Measurements from ENCODE around the gene MACROD1. TPM values are rescaled to one million over a fixed set of nuclear protein-coding genes. Genes with fewer than 3 reads are reported as not detected.
A peak's percentile ranks its signal among the peaks of the same experiment; 100 is the strongest.

MACROD1 gene
- total and polyA plus RNA-seq, 2 donors: 9.7 to 16.6 TPM

GRCh38 chr11:64206457-64207255 is 40.7 kb upstream of the MACROD1 start, which contains the start of gene FERMT3:
TSS of gene FERMT3 (plus strand) at chr11:64206721. CDS start at chr11:64207365, 644 bp downstream.
- H3K4me3 ChIP-seq (ENCODE audit: low read length in 2 of 2): peak within 1 kb of the TSS; percentile 70 to 98
- H3K27me3 ChIP-seq (ENCODE audit: control insufficient read depth in 2 of 2, insufficient read depth in 1 of 2, low read length in 1 of 2): no peaks in the 10 kb centered on the region
- H3K9me3 ChIP-seq (ENCODE audit: control insufficient read depth in 2 of 2, insufficient read depth in 1 of 2, low read length in 1 of 2): peaks cover 0 to 6% of the 10 kb centered on the region in 2 donors
- peaks cover 12 to 52% of the 10 kb centered on the region in 2 donors for H3K4me1 ChIP-seq (ENCODE audit: control insufficient read depth in 2 of 2, insufficient read depth in 2 of 2, low read length in 2 of 2)
- peaks cover 53 to 73% of the 10 kb centered on the region in 2 donors for H3K36me3 ChIP-seq (ENCODE audit: control insufficient read depth in 2 of 2, insufficient read depth in 2 of 2, low read length in 1 of 2)
- WGBS: 10% methylated on average over 27 of the region's 27 CpGs
- peak in 4 of 9 donors; percentile 83 to 94 (median 86) for DNase-seq (ENCODE audit: low read depth in 6 of 9, low spot score in 9 of 9)
- peak within 1 kb of the TSS; percentile 86 to 96 for H3K27ac ChIP-seq (ENCODE audit: low read depth in 1 of 2, low read length in 1 of 2)

DNA sequence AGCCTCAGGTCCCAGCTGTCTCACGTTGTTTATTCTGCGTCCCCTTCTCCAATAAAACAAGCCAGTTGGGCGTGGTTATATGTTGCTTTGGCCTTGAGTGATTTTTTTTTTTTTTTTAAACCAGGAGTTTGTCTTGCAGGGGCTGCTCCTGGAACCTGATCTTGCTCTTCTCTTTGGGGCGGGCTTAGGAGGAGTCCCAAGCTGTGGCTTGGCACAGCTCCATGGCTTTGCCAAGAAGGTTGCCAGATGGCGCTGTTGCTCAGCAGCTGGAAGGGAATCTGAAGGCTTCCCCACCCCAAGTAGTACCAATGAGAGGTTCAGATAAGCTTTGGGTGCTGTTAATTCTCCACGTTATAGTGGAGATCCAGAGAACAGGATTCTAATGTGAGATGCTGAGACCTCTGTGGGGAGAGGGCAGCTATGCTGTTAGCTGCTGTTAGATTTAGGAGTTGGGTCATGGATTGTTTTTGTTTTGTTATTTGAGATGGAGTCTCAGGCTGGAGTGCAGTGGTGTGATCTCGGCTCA is 38.6 kb upstream of the MACROD1 start:
- H3K4me3 ChIP-seq (ENCODE audit: low read length in 2 of 2): no peak overlapping the region
- DNase-seq (ENCODE audit: low read depth in 6 of 9, low spot score in 9 of 9): peak in 5 of 9 donors; percentile 78 to 93 (median 83)
- 44% methylated on average over 7 of the region's 7 CpGs for WGBS
- peaks cover 54 to 73% of the 10 kb centered on the region in 2 donors for H3K36me3 ChIP-seq (ENCODE audit: control insufficient read depth in 2 of 2, insufficient read depth in 2 of 2, low read length in 1 of 2)
- H3K27me3 ChIP-seq (ENCODE audit: control insufficient read depth in 2 of 2, insufficient read depth in 1 of 2, low read length in 1 of 2): no peaks in the 10 kb centered on the region
- H3K9me3 ChIP-seq (ENCODE audit: control insufficient read depth in 2 of 2, insufficient read depth in 1 of 2, low read length in 1 of 2): peaks cover 0 to 6% of the 10 kb centered on the region in 2 donors
- H3K27ac ChIP-seq (ENCODE audit: low read depth in 1 of 2, low read length in 1 of 2): peak overlapping the region in 1 of 2 donors; percentile 17
- H3K4me1 ChIP-seq (ENCODE audit: control insufficient read depth in 2 of 2, insufficient read depth in 2 of 2, low read length in 2 of 2): peaks cover 12 to 52% of the 10 kb centered on the region in 2 donors

DNA sequence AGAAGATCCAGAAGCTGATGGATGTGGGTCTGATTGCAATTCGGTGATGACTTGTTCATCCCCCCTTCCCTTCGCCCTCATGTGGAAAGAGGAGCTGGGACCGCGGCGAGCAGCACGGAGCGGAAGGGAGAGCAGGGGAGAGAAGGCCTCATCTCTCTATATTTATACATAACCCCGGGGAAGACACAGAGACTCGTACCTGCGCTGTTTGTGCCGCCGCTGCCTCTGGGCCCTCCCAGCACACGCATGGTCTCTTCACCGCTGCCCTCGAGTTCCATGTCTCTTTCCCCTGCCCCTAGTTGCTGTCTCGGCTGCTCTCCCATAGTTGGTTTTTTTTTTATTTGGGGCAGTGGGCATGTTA is 38.1 kb upstream of the MACROD1 start:
- Histone ChIP-seq H3K27me3 (ENCODE audit: control insufficient read depth in 2 of 2, insufficient read depth in 1 of 2, low read length in 1 of 2) (no peaks in the 10 kb centered on the region), H3K27ac (ENCODE audit: low read depth in 1 of 2, low read length in 1 of 2) (no peak overlapping the region), H3K4me3 (ENCODE audit: low read length in 2 of 2) (no peak overlapping the region), H3K4me1 (ENCODE audit: control insufficient read depth in 2 of 2, insufficient read depth in 2 of 2, low read length in 2 of 2) (peaks cover 12 to 50% of the 10 kb centered on the region in 2 donors), H3K36me3 (ENCODE audit: control insufficient read depth in 2 of 2, insufficient read depth in 2 of 2, low read length in 1 of 2) (peaks cover 50 to 69% of the 10 kb centered on the region in 2 donors), H3K9me3 (ENCODE audit: control insufficient read depth in 2 of 2, insufficient read depth in 1 of 2, low read length in 1 of 2) (peaks cover 0 to 6% of the 10 kb centered on the region in 2 donors)
- no peak for DNase-seq (ENCODE audit: low read depth in 6 of 9, low spot score in 9 of 9)
- 94% methylated on average over 16 of the region's 16 CpGs for WGBS

DNA sequence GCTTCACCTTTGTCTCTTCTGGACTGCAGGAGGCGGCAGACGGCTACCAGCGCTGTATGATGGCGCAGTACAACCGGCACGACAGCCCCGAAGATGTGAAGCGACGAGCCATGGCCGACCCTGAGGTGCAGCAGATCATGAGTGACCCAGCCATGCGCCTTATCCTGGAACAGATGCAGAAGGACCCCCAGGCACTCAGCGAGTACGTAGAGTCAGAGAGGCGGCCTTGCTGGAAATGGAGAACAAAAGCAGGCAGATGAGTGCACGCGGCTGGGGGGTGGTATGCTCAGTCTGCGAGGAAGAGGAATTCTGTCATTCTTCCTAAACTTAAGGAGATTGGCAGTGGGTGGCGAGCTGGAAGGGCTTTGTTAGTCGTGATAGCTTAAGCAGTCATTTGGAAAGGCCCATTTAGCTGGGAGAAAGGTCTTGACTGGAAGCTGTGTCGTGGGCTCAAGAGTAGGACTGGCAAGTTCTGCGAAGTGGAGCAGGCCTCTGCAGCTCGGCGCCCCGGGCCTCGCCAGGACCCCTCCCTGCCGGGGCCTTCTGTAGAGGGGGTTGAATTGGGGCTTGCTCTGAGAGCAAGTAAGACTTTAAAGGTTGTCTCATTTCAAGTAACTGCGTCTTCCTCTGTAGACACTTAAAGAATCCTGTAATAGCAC is 37.6 kb upstream of the MACROD1 start:
- peaks cover 0 to 6% of the 10 kb centered on the region in 2 donors for H3K9me3 ChIP-seq (ENCODE audit: control insufficient read depth in 2 of 2, insufficient read depth in 1 of 2, low read length in 1 of 2)
- H3K27me3 ChIP-seq (ENCODE audit: control insufficient read depth in 2 of 2, insufficient read depth in 1 of 2, low read length in 1 of 2): no peaks in the 10 kb centered on the region
- peaks cover 12 to 45% of the 10 kb centered on the region in 2 donors for H3K4me1 ChIP-seq (ENCODE audit: control insufficient read depth in 2 of 2, insufficient read depth in 2 of 2, low read length in 2 of 2)
- H3K36me3 ChIP-seq (ENCODE audit: control insufficient read depth in 2 of 2, insufficient read depth in 2 of 2, low read length in 1 of 2): peaks cover 52 to 69% of the 10 kb centered on the region in 2 donors
- 96% methylated on average over 27 of the region's 27 CpGs for WGBS
- no peak overlapping the region for H3K27ac ChIP-seq (ENCODE audit: low read depth in 1 of 2, low read length in 1 of 2)
- H3K4me3 ChIP-seq (ENCODE audit: low read length in 2 of 2): no peak overlapping the region
- no peak for DNase-seq (ENCODE audit: low read depth in 6 of 9, low spot score in 9 of 9)

DNA sequence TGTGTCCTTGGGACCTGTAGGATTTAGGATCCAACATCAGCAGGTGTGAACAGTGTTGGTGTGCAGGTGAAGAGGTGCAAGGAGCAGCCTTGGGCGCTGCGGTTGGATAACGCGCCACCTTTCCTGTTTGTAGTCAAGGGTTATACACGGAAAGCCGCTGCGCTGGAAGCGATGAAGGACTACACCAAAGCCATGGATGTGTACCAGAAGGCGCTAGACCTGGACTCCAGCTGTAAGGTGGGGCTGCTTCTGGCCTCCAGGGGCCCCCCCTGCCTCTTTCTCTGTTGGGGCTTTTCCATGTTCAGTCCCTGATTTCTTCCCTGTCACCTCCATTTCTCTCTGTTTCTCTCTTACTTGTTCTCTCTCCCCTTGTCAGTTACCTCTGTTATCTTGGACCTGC is 37.1 kb upstream of the MACROD1 start:
- 99% methylated on average over 9 of the region's 9 CpGs for WGBS
- Histone ChIP-seq H3K9me3 (ENCODE audit: control insufficient read depth in 2 of 2, insufficient read depth in 1 of 2, low read length in 1 of 2) (peaks cover 0 to 6% of the 10 kb centered on the region in 2 donors), H3K36me3 (ENCODE audit: control insufficient read depth in 2 of 2, insufficient read depth in 2 of 2, low read length in 1 of 2) (peaks cover 56 to 69% of the 10 kb centered on the region in 2 donors), H3K27ac (ENCODE audit: low read depth in 1 of 2, low read length in 1 of 2) (no peak overlapping the region), H3K4me3 (ENCODE audit: low read length in 2 of 2) (no peak overlapping the region), H3K27me3 (ENCODE audit: control insufficient read depth in 2 of 2, insufficient read depth in 1 of 2, low read length in 1 of 2) (no peaks in the 10 kb centered on the region), H3K4me1 (ENCODE audit: control insufficient read depth in 2 of 2, insufficient read depth in 2 of 2, low read length in 2 of 2) (peaks cover 8 to 39% of the 10 kb centered on the region in 2 donors)
- no peak for DNase-seq (ENCODE audit: low read depth in 6 of 9, low spot score in 9 of 9)

DNA sequence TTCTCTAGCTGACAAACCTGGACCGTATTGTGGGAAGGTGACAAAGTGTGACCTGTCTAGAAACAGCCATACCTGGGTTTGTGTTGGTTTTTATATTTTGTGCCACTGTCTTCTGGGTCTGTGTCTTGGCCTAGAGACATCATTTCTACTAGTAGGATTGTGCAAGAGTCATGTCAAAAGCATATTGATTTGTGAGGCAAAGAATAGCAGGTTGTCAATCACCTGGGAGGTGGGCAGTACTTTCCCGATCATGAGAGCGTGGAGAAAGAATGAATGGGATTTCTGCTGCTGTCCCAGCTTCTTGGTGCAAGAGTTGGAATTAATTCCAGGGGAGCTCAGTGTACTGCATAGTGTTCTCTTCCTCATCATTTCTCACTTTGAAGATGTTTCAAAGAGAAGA is 35.6 kb upstream of the MACROD1 start:
- DNase-seq (ENCODE audit: low read depth in 6 of 9, low spot score in 9 of 9): no peak
- Histone ChIP-seq H3K4me1 (ENCODE audit: control insufficient read depth in 2 of 2, insufficient read depth in 2 of 2, low read length in 2 of 2) (peaks cover 8 to 26% of the 10 kb centered on the region in 2 donors), H3K36me3 (ENCODE audit: control insufficient read depth in 2 of 2, insufficient read depth in 2 of 2, low read length in 1 of 2) (peaks cover 71 to 83% of the 10 kb centered on the region in 2 donors), H3K27ac (ENCODE audit: low read depth in 1 of 2, low read length in 1 of 2) (no peak overlapping the region), H3K4me3 (ENCODE audit: low read length in 2 of 2) (no peak overlapping the region), H3K27me3 (ENCODE audit: control insufficient read depth in 2 of 2, insufficient read depth in 1 of 2, low read length in 1 of 2) (no peaks in the 10 kb centered on the region), H3K9me3 (ENCODE audit: control insufficient read depth in 2 of 2, insufficient read depth in 1 of 2, low read length in 1 of 2) (peaks cover 0 to 6% of the 10 kb centered on the region in 2 donors)
- WGBS: 95% methylated on average over 3 of the region's 3 CpGs

- DNase-seq (ENCODE audit: low read depth in 6 of 9, low spot score in 9 of 9): no peak
- no peak overlapping the region for H3K27ac ChIP-seq (ENCODE audit: low read depth in 1 of 2, low read length in 1 of 2)
- H3K4me1 ChIP-seq (ENCODE audit: control insufficient read depth in 2 of 2, insufficient read depth in 2 of 2, low read length in 2 of 2): peaks cover 0 to 1% of the 10 kb centered on the region in 2 donors
- no peaks in the 10 kb centered on the region for H3K27me3 ChIP-seq (ENCODE audit: control insufficient read depth in 2 of 2, insufficient read depth in 1 of 2, low read length in 1 of 2)
- H3K4me3 ChIP-seq (ENCODE audit: low read length in 2 of 2): no peak overlapping the region
- WGBS: 100% methylated on average over 2 of the region's 2 CpGs
- peaks cover 88 to 94% of the 10 kb centered on the region in 2 donors for H3K36me3 ChIP-seq (ENCODE audit: control insufficient read depth in 2 of 2, insufficient read depth in 2 of 2, low read length in 1 of 2)
- H3K9me3 ChIP-seq (ENCODE audit: control insufficient read depth in 2 of 2, insufficient read depth in 1 of 2, low read length in 1 of 2): no peaks in the 10 kb centered on the region
These were observed 32.6 kb upstream of the MACROD1 start for GRCh38 chr11:64198511-64198910.

- Histone ChIP-seq H3K4me3 (ENCODE audit: low read length in 2 of 2) (no peak overlapping the region), H3K27ac (ENCODE audit: low read depth in 1 of 2, low read length in 1 of 2) (no peak overlapping the region), H3K9me3 (ENCODE audit: control insufficient read depth in 2 of 2, insufficient read depth in 1 of 2, low read length in 1 of 2) (no peaks in the 10 kb centered on the region), H3K27me3 (ENCODE audit: control insufficient read depth in 2 of 2, insufficient read depth in 1 of 2, low read length in 1 of 2) (no peaks in the 10 kb centered on the region), H3K36me3 (ENCODE audit: control insufficient read depth in 2 of 2, insufficient read depth in 2 of 2, low read length in 1 of 2) (peaks cover 87 to 92% of the 10 kb centered on the region in 2 donors), H3K4me1 (ENCODE audit: control insufficient read depth in 2 of 2, insufficient read depth in 2 of 2, low read length in 2 of 2) (no peaks in the 10 kb centered on the region)
- WGBS: 93% methylated on average over 9 of the region's 9 CpGs
- DNase-seq (ENCODE audit: low read depth in 6 of 9, low spot score in 9 of 9): no peak
These were observed 30.7 kb upstream of the MACROD1 start for GRCh38 chr11:64196626-64197025.

DNA sequence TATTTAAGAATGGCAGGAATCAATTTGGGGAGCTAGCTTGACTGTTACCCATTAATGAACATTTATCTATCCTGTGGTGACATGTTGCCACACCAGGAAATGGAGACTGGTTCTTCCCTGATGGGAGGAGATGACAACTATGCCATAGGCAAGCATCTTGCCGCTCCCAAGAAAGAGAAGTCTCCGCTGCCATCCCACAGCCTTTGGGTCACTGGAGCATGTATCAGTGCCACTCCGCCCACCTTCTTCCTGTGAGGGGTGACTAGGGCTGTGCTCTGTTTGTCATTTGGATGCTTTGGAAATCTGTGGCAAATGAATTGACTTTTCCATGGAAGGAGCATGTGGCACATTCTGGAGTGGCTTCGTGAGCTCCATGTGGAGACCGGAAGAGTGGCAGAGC is 26.5 kb upstream of the MACROD1 start:
- DNase-seq (ENCODE audit: low read depth in 6 of 9, low spot score in 9 of 9): no peak
- Histone ChIP-seq H3K27me3 (ENCODE audit: control insufficient read depth in 2 of 2, insufficient read depth in 1 of 2, low read length in 1 of 2) (no peaks in the 10 kb centered on the region), H3K27ac (ENCODE audit: low read depth in 1 of 2, low read length in 1 of 2) (no peak overlapping the region), H3K36me3 (ENCODE audit: control insufficient read depth in 2 of 2, insufficient read depth in 2 of 2, low read length in 1 of 2) (peaks cover 54 to 59% of the 10 kb centered on the region in 2 donors), H3K9me3 (ENCODE audit: control insufficient read depth in 2 of 2, insufficient read depth in 1 of 2, low read length in 1 of 2) (no peaks in the 10 kb centered on the region), H3K4me3 (ENCODE audit: low read length in 2 of 2) (no peak overlapping the region), H3K4me1 (ENCODE audit: control insufficient read depth in 2 of 2, insufficient read depth in 2 of 2, low read length in 2 of 2) (peaks cover 5 to 16% of the 10 kb centered on the region in 2 donors)
- 99% methylated on average over 5 of the region's 5 CpGs for WGBS

Measured in thymus (tissue), 11 donors.